Caki2 (cell line): ENCODE results near the gene KCNG4. TPM values are rescaled to one million over a fixed set of nuclear protein-coding genes. Genes with fewer than 3 reads are reported as not detected.
A peak's percentile ranks its signal among the peaks of the same experiment; 100 is the strongest.

Source experiments
- DNase-seq: peaks from one replicate; pipeline ENCODE4 v3.0.0-alpha.2; 2015; ENCODE audit warnings: low read depth
- in situ Hi-C: cut with HindIII; loops from 2 replicates; pipeline ENCODE4 v1.10.0; 2016; ENCODE audit warnings: low sequenced_read_pairs, low pct_unique_long_range_greater_than_20kb, mixed read lengths
- total RNA-seq: library from RNA; depleted of rRNA; stranded (reverse); fragments of >200 nt; shearing (Covaris generic); gene quantifications from 2 replicates; pipeline ENCODE4 v1.2.3, GENCODE V29; 2014; ENCODE audit warnings: low replicate concordance

KCNG4 gene
- total RNA-seq, 1 experiment from 2014 or later: not detected

DNA sequence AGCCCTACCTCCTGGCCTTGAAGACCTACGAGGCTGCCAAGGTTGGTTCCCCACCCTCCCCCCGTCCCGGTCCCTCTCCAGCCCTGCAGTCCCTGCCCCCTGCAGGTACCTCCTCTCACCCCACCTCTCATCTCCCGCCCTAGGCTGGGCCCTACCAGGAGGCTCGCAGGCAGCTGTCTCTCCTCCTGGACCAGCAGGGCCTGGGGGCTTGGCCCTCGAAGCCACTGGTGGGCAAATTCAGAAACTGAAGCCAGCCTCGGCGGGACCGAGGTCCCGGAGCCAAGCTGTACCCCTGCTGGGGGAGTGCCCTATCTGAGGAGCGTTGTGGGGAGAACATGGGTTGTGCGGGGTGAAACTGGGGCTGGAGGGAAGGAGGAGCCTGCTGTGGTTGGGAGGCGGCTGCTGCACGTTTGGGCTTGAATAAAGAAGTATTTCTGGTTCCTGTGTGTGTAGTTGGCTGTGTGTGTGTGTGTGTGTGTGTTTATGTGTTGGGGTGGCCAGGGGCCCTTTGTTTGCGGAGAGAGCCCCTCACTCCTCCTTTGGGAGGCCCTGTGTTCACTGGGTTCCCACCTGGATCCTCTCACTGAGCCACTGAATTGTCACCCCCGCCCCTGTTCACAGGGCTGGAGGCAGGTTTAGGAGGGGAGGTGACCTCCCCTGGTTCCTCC is 43.0 kb downstream of the KCNG4 start:
- in situ Hi-C loops: no loop called here

DNA sequence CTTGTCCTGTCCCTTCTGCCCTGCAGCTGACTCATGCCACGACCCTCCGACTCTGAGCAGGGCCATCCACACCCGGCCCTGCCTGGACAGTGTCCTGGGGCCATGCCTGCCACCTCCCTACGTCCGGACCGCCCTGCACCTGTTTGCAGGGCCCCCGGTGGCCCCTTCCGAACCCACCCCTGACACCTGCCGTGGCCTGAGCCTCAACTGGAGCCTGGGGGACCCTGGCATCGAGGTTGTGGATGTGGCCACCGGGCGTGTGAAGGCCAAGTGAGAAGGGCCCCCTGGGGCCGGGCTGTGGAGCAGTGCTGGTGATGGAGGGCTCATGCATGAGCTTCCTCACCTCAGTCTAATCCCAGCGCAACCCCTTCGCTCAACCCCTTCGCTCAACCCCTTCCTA is 43.7 kb downstream of the KCNG4 start:
- DNase-seq: no peak
- in situ Hi-C loops: no loop called here

More for the DNA sequence above, 43.0 kb downstream of the KCNG4 start:
- DNase-seq: no peak

DNA sequence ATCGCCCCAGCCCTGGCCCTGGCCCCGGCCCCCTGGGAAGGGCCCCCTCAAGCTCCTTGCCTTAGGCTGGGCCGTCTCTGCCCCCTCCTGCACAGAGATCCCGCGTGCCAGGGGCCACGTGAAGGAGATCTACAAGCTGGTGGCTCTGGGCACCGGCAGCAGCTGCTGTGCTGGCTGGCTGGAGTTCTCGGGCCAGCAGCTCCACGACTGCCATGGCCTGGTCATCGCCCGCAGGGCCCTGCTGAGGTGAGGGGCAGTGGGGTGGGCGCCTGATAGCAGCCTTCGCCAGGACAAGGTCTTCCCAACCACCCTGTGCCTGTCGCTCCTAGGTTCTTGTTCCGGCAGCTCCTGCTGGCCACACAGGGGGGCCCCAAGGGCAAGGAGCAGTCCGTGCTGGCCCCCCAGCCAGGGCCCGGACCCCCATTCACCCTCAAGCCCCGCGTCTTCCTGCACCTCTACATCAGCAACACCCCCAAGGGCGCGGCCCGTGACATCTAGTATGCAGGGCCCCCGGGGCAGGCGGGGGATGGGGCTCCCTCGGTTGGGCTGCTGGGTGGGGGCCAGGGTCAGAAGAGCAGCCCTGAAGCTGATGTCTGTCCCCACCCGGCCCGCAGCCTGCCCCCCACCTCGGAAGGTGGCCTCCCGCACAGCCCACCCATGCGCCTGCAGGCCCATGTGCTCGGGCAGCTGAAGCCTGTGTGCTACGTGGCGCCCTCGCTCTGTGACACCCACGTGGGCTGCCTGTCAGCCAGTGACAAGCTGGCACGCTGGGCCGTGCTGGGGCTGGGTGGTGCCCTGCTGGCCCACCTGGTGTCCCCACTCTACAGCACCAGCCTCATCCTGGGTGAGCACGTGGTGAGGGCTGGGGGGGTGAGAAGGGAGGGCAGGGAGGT is 44.4 kb downstream of the KCNG4 start:
- DNase-seq: no peak
- in situ Hi-C loops: no loop called here

DNA sequence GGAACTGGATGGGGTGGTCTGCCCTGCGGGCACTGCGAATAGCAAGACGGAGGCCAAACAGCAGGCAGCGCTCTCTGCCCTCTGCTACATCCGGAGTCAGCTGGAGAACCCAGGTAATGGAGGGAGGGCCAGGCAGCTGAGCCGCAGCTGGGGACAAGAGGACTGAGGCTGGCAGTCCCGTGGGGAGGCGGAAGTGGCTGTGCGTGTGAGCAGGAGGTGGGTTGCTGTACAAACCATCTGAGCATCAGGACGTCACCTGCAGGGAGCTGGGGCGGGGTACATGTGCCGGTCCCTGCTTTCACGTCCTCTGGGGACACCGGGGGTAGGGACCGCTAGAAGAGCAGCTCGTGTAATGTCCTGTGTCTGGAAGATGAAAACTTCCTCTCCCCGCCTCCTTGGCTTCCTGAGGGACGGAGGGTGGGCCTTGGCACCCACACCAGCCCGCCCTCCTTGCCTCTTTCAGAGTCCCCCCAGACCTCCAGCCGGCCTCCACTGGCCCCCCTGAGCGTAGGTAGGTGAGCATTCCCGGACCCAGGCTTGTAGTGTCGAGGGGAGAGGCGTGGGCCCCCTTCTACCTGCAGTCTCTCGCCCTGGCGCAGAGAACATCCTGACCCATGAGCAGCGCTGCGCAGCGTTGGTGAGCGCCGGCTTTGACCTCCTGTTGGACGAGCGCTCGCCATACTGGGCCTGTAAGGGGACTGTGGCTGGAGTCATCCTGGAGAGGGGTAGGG is 45.2 kb downstream of the KCNG4 start:
- in situ Hi-C loops: no loop called here
- DNase-seq: no peak

DNA sequence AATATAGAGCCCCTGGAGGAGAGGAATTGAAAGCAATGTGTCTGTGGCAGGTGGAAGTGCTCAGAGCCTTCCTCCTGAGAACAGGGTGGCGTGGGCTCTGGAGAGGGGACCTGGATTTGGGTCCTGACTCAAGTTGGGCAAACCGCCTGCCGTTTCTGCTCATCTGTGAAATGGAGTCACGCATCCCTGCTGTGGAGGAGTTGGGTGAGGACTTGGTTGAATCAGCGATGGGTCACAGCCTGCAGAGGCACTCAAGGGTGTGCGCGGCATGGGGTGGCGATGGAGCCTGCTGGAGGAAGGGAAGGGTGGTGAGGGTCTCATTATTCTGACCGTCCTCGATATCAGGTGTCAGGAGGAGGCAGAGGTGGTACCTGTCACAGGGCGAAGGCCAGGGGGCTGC is 45.8 kb downstream of the KCNG4 start:
- no peak for DNase-seq
- in situ Hi-C loops: no loop called here

DNA sequence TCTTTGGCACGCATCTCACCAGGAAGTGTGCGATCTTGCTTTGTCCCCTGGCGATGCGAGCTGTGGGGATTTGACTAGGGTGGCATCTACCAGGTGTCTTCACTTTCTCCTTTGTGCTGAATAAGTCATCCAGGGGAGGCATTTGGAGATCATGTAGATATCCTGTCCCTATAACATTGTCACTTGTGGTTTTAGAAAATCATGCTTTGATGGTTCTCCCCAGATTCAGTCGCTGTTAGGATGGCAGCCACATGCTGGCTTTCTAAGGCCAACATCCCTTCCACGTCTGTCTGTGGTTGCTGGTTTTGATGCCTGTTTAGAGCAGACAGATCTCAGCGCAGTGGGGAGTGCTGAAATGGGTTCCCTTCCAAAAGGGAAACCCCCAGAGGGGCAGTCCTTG is 46.3 kb downstream of the KCNG4 start:
- DNase-seq: no peak
- in situ Hi-C loops: no loop called here

DNA sequence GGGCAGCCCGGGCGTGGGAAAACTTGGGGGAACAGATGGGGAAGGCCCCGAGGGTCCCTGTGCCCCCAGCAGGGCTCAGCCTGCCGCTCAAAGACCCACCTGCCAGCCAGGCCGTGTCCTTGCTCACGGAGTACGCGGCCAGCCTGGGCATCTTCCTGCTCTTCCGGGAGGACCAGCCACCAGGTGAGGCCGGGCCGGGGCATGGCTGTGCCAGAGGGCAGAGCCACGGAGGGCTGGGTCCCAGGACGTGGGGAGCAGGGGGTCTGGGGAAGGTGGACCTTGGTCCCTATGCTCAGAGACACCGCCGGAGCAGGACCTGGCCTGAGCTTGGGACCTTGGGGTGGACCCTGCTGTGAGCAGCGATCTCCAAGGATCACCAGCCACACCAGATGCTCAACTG is 48.3 kb downstream of the KCNG4 start:
- in situ Hi-C loops: no loop called here

DNA sequence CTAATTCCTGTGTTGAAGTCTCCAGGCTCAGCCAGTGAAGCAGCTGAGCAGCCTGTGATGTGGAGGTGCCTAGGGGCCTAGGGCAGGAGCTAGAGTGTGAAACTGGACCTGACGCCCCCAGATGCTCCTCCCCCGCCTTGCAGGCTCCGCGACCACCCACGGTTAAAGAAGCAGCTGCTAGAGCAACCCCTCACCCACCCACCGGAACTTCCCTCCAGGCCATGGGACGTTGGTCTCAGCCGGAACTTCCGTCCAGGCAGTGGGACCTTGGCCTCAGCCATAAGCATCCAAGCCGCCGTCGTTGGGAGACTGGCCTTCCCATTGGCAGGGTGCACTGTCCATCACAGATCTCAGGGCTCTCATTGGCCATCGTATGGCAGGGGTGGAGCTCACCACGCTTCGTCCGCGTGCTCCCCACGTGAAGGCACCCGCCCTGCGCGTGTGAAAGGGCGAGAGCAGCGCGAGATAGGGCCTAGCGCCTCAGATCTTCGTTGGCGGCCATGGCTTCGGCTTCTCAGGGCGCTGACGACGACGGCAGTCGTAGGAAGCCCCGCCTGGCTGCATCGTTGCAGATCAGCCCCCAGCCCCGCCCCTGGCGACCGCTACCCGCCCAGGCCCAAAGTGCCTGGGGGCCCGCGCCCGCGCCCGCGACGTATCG is 49.0 kb downstream of the KCNG4 start, which contains the start of gene ADAD2:
TSS of gene ADAD2 (plus strand) at position 427 of the 658 bp plus-strand sequence. CDS start at position 501, 74 bp downstream.
- no peak for DNase-seq
- in situ Hi-C loops: no loop called here

More for the DNA sequence above, 48.3 kb downstream of the KCNG4 start:
- DNase-seq: no peak

DNA sequence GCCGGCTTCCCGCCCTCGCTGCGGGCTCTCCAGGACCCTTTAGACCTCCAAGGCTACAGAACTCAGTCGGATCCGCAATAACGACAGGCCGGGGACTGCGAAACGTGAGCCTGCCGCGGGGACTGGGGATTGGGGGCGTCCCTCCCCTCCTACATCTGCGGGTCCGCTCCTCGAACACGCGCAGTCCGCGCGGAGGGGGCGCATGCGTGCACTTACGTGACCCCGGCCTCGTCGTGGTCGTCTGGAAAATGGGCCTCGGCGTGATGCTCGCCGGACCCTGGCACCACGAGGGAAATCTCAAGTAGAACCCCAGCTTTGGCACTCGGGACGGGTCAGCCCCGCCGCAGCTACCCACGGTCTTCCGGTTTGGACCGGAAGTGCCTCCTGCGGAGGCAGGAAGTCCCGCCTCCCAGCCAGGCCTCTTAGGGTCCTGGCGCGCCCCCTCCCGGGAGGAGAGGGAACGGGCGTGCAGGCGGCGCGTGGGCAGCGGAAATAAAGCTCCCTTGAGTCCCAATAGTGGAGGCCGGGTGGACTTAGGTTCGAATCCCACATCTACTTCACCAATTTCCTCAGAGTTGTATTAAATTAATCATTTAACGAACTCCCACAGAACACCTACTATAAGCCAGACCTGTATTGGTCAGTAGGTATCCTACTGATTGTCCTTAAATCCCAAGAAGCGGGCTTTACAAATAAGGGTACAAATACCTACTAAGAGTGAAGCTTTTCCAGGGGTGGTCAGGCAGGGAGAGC is 53.0 kb downstream of the KCNG4 start, which contains the start of gene TAF1C:
TSS of gene TAF1C (minus strand) at position 373 of the 753 bp plus-strand sequence. CDS start 2,069 bp downstream, outside the sequence.
- peak; percentile 90 for DNase-seq
- in situ Hi-C loops: no loop called here

DNA sequence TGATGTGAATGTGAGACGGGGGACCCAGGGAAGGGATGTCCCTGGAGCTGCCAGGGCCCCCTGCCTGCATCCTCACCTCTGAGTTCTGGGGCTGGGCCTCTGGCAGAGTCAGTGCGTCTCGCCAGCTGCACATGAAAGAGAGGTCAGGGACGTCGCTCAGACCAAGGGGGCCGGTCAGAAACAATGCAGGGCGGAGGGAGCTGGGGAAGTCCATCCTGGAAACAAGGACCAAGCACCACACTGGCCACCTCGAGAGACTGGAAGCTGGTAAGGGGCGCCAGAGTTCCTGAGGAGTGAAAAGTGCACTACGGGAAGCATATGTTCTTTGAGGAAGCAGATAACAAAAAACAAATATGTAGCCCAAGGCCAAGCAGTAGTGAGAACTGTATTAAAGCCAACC is 55.0 kb downstream of the KCNG4 start:
- in situ Hi-C loops: no loop called here
- DNase-seq: no peak

DNA sequence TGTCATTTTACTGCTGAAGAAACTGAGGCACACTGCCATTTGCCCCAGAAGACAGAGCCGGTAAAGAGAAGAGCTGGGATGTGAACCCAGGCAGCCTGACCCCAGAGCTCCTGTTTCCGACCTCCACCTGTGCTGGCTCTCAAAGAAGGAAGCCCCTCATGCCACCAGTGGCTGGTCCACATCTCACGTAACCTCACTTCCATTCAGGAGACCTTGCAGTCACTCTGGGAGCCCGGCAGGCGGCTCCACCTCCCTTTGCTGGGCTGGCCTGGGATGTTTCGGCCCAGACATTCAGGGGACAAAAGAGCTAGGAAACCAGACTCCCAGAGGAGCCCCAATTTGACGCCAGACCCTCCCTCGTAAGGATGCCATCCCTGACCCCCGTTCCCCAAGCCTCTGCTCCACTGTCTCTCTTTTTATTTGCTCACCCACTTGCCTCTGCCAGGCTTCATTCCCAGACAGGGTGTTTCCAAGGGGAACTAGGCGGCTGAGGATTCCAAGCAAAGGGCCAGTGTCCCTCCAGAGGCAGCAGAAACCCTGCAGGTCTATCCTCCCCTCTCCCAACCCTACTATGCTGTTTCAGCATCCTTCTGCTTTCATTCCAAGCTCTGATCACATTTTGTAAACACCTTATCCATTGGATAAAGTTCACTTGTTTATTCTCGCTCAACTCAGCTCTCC is 55.8 kb downstream of the KCNG4 start:
- in situ Hi-C loops: no loop called here

DNA sequence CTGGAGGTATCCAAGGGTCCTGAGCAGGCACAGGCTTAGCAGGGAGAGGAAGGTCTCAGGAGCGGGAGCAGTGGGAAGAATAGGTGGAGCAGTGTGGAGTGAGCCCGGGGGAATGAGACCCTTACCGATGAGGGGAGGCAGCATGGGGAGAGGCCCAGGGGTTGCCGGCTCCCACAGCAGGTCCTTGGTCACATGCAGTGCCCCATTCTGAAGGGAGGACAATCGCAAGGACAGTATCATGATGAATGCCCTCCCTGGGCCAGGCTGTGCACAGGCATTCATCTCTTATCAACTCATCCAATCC is 56.3 kb downstream of the KCNG4 start:
- no peak for DNase-seq
- in situ Hi-C loops: no loop called here

More for the DNA sequence above, 55.8 kb downstream of the KCNG4 start:
- DNase-seq: no peak

DNA sequence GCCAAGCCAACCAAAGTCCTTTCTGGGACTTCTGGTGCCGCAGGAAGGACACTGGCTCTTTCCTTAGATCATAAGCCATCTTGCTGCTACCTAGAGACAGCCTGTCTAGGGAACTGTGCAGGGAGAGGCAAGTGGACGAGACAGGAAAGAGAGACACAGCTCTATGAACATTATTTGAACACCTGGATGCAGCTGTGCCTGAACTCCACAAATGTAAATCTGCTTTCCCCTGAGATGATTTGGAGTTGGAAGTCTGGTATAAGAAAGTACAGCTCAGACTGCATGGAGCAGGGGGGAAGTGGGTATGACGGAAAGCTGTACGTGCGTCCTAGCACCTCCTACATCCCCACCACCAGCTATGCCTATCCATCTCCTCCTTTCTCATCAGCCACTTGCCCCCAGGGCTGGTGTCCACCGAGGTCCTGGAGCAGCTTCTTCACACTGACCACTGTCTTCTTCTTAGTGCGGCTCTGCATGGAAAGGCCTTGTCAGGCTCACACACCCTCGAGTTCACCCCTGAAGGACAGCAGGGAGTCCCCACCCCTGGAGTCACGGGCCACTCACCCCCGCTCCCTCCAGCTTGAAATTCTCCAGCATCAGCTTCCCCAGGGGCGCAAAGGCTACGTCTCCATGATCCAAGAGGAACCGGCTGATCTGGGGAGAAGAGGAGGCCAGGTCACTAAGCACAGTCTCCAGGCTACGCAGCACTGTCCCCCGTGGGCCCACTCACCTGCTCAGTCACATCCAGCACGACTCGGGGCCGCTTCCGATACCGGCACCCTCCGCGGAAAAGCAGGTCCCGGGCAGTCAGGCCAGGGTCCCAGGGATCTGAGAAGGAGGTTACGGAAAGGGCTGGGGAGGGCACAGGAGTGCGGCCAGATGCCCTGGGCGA is 56.9 kb downstream of the KCNG4 start:
- no peak for DNase-seq
- in situ Hi-C loops: no loop called here

DNA sequence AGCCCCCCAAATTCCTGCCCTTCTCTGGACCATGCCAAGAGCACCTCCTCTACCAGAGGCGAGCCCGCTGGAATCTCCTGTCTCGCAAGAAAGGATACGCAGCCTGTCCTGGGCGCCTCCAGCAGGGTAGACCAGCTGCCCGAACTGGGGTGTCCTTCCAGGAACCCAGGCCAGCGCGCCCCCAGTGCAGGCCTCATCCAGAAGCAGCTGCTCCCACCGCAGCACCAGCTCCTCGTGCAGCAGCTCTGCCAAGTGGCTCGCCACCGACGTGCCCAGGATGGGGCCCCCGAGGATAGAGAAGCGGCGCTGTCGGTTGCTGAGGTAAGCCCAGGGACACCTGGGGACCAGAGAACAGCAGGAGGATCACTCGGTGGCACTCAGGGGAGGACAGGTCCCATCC is 57.7 kb downstream of the KCNG4 start:
- DNase-seq: no peak
- in situ Hi-C loops: no loop called here

DNA sequence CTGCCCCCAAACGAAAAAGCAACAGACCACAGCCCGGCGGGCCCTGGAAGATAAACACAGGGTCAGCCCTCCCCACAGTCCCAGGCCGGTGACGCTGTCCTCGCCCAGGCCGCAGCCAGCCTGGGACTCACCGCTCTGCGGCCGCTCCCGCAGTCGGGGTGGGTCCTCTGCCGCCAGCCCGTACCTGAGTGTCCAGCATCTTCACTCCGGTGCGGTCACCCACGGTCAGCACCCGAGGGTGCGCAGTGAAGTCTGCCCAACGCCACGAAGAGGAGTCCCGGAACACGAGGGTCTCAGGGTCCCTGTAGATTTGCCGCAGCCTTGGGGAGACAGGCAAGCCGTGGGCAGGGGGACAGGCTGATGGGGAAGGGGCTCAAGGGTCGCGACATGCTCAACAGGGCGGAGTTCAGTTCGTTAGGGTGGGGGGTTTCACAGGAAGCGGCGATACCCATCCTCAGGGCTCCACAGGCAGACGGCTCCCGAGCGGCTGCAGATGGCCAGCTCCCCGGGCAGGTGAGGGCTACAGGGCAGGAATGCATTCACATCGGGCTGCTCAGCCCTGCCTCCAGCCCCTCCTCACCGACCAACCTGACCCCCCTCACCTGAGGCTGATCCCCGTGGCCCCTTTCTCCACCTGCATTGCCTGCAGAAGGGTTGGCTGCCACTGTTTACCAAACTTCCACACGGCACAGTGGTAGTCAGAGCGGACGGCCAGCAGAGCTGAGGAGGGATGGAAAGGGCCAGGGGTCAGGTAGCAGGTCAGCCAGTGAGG is 58.5 kb downstream of the KCNG4 start:
- in situ Hi-C loops: no loop called here
- no peak for DNase-seq
